SU-DHL-6 (cell line): Measurements from ENCODE around the gene CCDC88A.

Experiments
- H2AFZ ChIP-seq: fragments of 200-600 bp; sonication (generic); 2 replicates; pipeline ENCODE4 v1.6.1; 2014; ENCODE audit warnings: low read depth, mild to moderate bottlenecking, moderate library complexity, mixed read lengths, antibody characterized with exemption, low read length; ENCODE audit not compliant: severe bottlenecking
- H3F3A ChIP-seq: fragments of 200-600 bp; shearing (Covaris generic); 2 replicates; pipeline ENCODE4 v1.6.0; 2016; ENCODE audit warnings: antibody characterized with exemption, mild to moderate bottlenecking; ENCODE audit not compliant: insufficient read depth
- H3K27ac ChIP-seq: fragments of 200-600 bp; sonication (generic); 2 replicates; pipeline ENCODE4 v1.5.1; 2016; ENCODE audit warnings: low read depth, mild to moderate bottlenecking, low read length, moderate library complexity, mixed read lengths
- H3K27me3 ChIP-seq: fragments of 200-600 bp; sonication (generic), shearing (Covaris generic); 2 replicates; pipeline ENCODE4 v1.6.0; 2014; ENCODE audit warnings: mild to moderate bottlenecking, low read length
- H3K36me3 ChIP-seq: fragments of 200-600 bp; sonication (generic); 2 replicates; pipeline ENCODE4 v1.6.1; 2014; ENCODE audit warnings: mild to moderate bottlenecking, low read length, mixed read lengths
- H3K4me2 ChIP-seq: fragments of 300-600, 200-600 bp; shearing (Covaris generic), sonication (generic); 2 replicates; pipeline ENCODE4 v1.6.0; 2014; ENCODE audit warnings: low read length, low read depth, mild to moderate bottlenecking; ENCODE audit not compliant: poor library complexity, severe bottlenecking
- H3K4me3 ChIP-seq: fragments of 200-600 bp; sonication (generic); 2 replicates; pipeline ENCODE4 v1.5.1; 2014; ENCODE audit warnings: antibody characterized with exemption, low read length, mild to moderate bottlenecking, mixed read lengths; ENCODE audit not compliant: insufficient read depth, poor library complexity, severe bottlenecking
- H3K79me2 ChIP-seq: fragments of 200-600 bp; sonication (generic); 2 replicates; pipeline ENCODE4 v1.6.1; 2014; ENCODE audit warnings: mild to moderate bottlenecking, low read length, moderate library complexity; ENCODE audit not compliant: insufficient read depth
- H3K9ac ChIP-seq: fragments of 200-600 bp; sonication (generic); 2 replicates; pipeline ENCODE4 v1.7.0; 2014; ENCODE audit warnings: mild to moderate bottlenecking, low read length
- H3K9me2 ChIP-seq: fragments of 200-600 bp; sonication (generic); replicated peaks from 2 replicates; pipeline ENCODE4 v1.6.1; 2014; ENCODE audit warnings: low read length; ENCODE audit not compliant: insufficient read depth
- H3K9me3 ChIP-seq: fragments of 200-600 bp; sonication (generic); 2 replicates; pipeline ENCODE4 v1.6.1; 2014; ENCODE audit warnings: low read length, mixed read lengths; ENCODE audit not compliant: insufficient read depth
- H4K20me1 ChIP-seq: fragments of 200-600 bp; sonication (generic); 2 replicates; pipeline ENCODE4 v1.6.1; 2014; ENCODE audit warnings: low read depth, mild to moderate bottlenecking, antibody characterized with exemption, low read length, moderate library complexity, mixed read lengths
- CTCF ChIP-seq: fragments of 200-600 bp; sonication (generic); IDR thresholded peaks from one replicate; pipeline ENCODE4 v1.5.1; 2017; ENCODE audit warnings: antibody characterized with exemption, mild to moderate bottlenecking, low read length, moderate library complexity; ENCODE audit not compliant: insufficient read depth, poor library complexity, severe bottlenecking
- EZH2phosphoT487 ChIP-seq: fragments of 200-600 bp; sonication (generic), shearing (Covaris generic); conservative IDR thresholded peaks from 2 replicates; pipeline ENCODE4 v1.6.1; 2018; ENCODE audit warnings: mild to moderate bottlenecking, antibody characterized with exemption, low read length, moderate library complexity, mixed read lengths

Gene CCDC88A

GRCh38 chr2:55400332-55400731 lies 19.3 kb downstream of the CCDC88A start:
- Histone ChIP-seq H3K9me3 (no peaks in the 10 kb centered on the region), H3K27ac (no peak overlapping the region), H3K4me2 (no peak overlapping the region), H3K36me3 (peaks cover 11% of the 10 kb centered on the region; the same call in 1 of the 2 replicates), H4K20me1 (no peaks in the 10 kb centered on the region), H3K9me2 (no peaks in the 10 kb centered on the region), H3K27me3 (no peaks in the 10 kb centered on the region), H2AFZ (no peak overlapping the region), H3F3A (peaks cover 13% of the 10 kb centered on the region; the same call in 1 of the 2 replicates), H3K4me3 (no peak overlapping the region), H3K9ac (no peak overlapping the region), H3K79me2 (peaks cover 31% of the 10 kb centered on the region)
- TF ChIP-seq CTCF = no peak
- TF ChIP-seq EZH2phosphoT487 = no peak

GRCh38 chr2:55399815-55400214 lies 19.8 kb downstream of the CCDC88A start:
- H3F3A ChIP-seq = peaks cover 13% of the 10 kb centered on the region; the same call in 1 of the 2 replicates
- no peaks in the 10 kb centered on the region for H3K27me3 ChIP-seq
- H3K79me2 ChIP-seq = peaks cover 34% of the 10 kb centered on the region
- H3K4me2 ChIP-seq = no peak overlapping the region
- H2AFZ ChIP-seq = no peak overlapping the region
- no peak overlapping the region for H3K4me3 ChIP-seq
- TF ChIP-seq EZH2phosphoT487 = no peak
- no peak for TF ChIP-seq CTCF
- H3K9me2 ChIP-seq = no peaks in the 10 kb centered on the region
- H4K20me1 ChIP-seq = no peaks in the 10 kb centered on the region
- H3K36me3 ChIP-seq = peaks cover 11% of the 10 kb centered on the region; the same call in 1 of the 2 replicates
- no peak overlapping the region for H3K27ac ChIP-seq
- no peak overlapping the region for H3K9ac ChIP-seq
- H3K9me3 ChIP-seq = no peaks in the 10 kb centered on the region

DNA sequence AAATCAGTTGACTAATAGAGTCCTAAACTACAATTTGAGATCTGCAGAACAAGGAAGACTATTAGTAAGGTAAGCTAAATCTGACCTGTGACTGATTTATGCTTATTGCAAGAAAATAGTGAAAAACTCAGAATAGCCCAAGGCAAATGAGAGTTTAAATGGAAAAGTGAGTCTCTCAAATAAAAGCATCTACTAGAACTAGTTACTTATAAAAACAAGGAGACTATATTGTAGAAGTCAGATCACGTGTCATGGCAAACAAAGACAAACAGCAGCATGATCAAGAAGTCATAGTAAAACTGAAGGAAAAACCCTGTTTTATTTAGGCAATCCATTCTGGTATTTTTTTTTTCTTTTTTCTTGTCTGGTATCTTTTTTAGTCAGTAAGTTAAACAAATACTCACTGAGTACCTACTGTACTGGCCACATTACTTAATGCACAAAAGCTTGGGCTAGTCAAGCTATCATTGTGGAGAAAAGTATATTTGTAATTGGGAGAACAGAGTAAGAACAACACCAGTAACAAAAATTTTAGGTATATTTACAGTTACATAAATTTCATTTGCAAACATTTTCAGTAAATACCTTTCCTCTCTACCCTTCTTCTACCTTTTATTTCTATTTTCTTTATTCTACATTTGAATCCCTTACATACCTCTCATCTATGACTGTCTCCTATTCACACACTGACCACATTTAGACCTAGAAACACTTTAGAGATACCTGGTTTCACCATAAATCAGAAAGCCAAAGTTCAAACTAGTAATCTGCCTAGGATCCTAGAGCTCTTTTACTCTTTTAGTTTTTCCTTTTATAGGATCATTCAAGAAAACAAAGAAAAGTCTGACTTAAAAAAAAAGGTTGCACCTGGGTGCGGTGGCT lies 23.7 kb downstream of the CCDC88A start:
- H3K4me2 ChIP-seq = no peak overlapping the region
- H4K20me1 ChIP-seq = no peaks in the 10 kb centered on the region
- no peak overlapping the region for H2AFZ ChIP-seq
- no peaks in the 10 kb centered on the region for H3K9me3 ChIP-seq
- H3K27ac ChIP-seq = no peak overlapping the region
- no peaks in the 10 kb centered on the region for H3K36me3 ChIP-seq
- TF ChIP-seq EZH2phosphoT487 = no peak
- TF ChIP-seq CTCF = no peak
- no peaks in the 10 kb centered on the region for H3K9me2 ChIP-seq
- H3K4me3 ChIP-seq = no peak overlapping the region
- H3K27me3 ChIP-seq = no peaks in the 10 kb centered on the region
- H3K9ac ChIP-seq = no peak overlapping the region
- peaks cover 11% of the 10 kb centered on the region; the same call in 1 of the 2 replicates for H3F3A ChIP-seq
- H3K79me2 ChIP-seq = peaks cover 26% of the 10 kb centered on the region
